IMR-90 (cell line): ENCODE data around the gene PHLPP2. TPM values are rescaled to one million over a fixed set of nuclear protein-coding genes. Genes with fewer than 3 reads are reported as not detected.

Experiments
- ATAC-seq: fragments of 200-7000 bp; cut with Tn5 transposase; 2 replicates; pipeline ENCODE4 v1.9.1; 2020; ENCODE audit warnings: low read depth, mild to moderate bottlenecking, moderate library complexity
- BruUV-seq: library from RNA; stranded (reverse); fragments of 400-500 nt; replicated peaks from 2 replicates; lab custom pipeline; 2021; lab: Mats Ljungman, UMichigan
- CTCF ChIA-PET: fragments of 300-600 bp; formaldehyde crosslinking; extraction: SDS; loops from one replicate; lab custom pipeline; 2021; ENCODE audit warnings: antibody characterized with exemption; lab: Yijun Ruan, JAX
- POLR2A ChIA-PET: fragments of 300-600 bp; sonication (Branson Sonifier 250); formaldehyde crosslinking; loops from one replicate; lab custom pipeline; 2022; ENCODE audit warnings: antibody characterized with exemption; ENCODE audit not compliant: unreplicated experiment; lab: Charles Lee
- DNase-seq: peaks from one replicate; pipeline ENCODE4 v3.0.0; 2013
- H2AFZ ChIP-seq: replicated peaks from 2 replicates; pipeline ENCODE3; 2013; ENCODE audit warnings: low read length, mild to moderate bottlenecking; ENCODE audit not compliant: poor library complexity
- H2AK5ac ChIP-seq: 2 replicates; pipeline ENCODE4 v1.6.1; 2013; ENCODE audit warnings: low read depth, low read length, inconsistent platforms
- H2AK9ac ChIP-seq: replicated peaks from 2 replicates; pipeline ENCODE3; 2013; ENCODE audit warnings: mild to moderate bottlenecking, low read depth, low read length, moderate library complexity; ENCODE audit not compliant: poor library complexity
- H2BK120ac ChIP-seq: 2 replicates; pipeline ENCODE4 v1.6.1; 2013; ENCODE audit warnings: low read depth, low read length, inconsistent platforms
- H2BK15ac ChIP-seq: 3 replicates; pipeline ENCODE4 v1.6.1; 2013; ENCODE audit warnings: low read depth, low read length, inconsistent platforms
- H2BK20ac ChIP-seq: 2 replicates; pipeline ENCODE4 v1.6.1; 2013; ENCODE audit warnings: low read depth, mild to moderate bottlenecking, inconsistent platforms, low read length, moderate library complexity
- H2BK5ac ChIP-seq: 2 replicates; pipeline ENCODE4 v1.6.1; 2013; ENCODE audit warnings: mild to moderate bottlenecking, low read depth, low read length, inconsistent platforms; ENCODE audit not compliant: poor library complexity, severe bottlenecking
- H3K14ac ChIP-seq: replicated peaks from 2 replicates; pipeline ENCODE4 v1.6.1; 2013; ENCODE audit warnings: low read depth, low read length, inconsistent platforms
- H3K18ac ChIP-seq: 2 replicates; pipeline ENCODE4 v1.6.1; 2013; ENCODE audit warnings: low read depth, low read length, control low read depth
- H3K23ac ChIP-seq: 2 replicates; pipeline ENCODE4 v1.6.1; 2013; ENCODE audit warnings: low read depth, low read length, inconsistent platforms
- H3K27ac ChIP-seq: 2 replicates; pipeline ENCODE4 v1.5.1; 2013; ENCODE audit warnings: mild to moderate bottlenecking, control low read depth, low read length; ENCODE audit not compliant: insufficient read depth
- H3K27me3 ChIP-seq: 2 replicates; pipeline ENCODE4 v1.6.1; 2013; ENCODE audit warnings: low read length; ENCODE audit not compliant: control insufficient read depth, insufficient read depth
- H3K36me3 ChIP-seq: 2 replicates; pipeline ENCODE4 v1.6.1; 2013; ENCODE audit warnings: low read length, mixed read lengths; ENCODE audit not compliant: control insufficient read depth, insufficient read depth
- H3K4ac ChIP-seq: 2 replicates; pipeline ENCODE4 v1.6.1; 2013; ENCODE audit warnings: low read depth, low read length, inconsistent platforms
- H3K4me1 ChIP-seq: 2 replicates; pipeline ENCODE4 v1.6.1; 2013; ENCODE audit warnings: low read length, mixed read lengths; ENCODE audit not compliant: control insufficient read depth, insufficient read depth
- H3K4me2 ChIP-seq: 2 replicates; pipeline ENCODE4 v1.6.1; 2013; ENCODE audit warnings: low read depth, mild to moderate bottlenecking, control low read depth, low read length, moderate library complexity
- H3K4me3 ChIP-seq: 2 replicates; pipeline ENCODE4 v1.5.1; 2013; ENCODE audit warnings: low read depth, mild to moderate bottlenecking, control low read depth, low read length, moderate library complexity; ENCODE audit not compliant: insufficient read depth
- H3K56ac ChIP-seq: 2 replicates; pipeline ENCODE4 v1.6.1; 2013; ENCODE audit warnings: low read length, inconsistent platforms; ENCODE audit not compliant: insufficient read depth; ENCODE audit errors: extremely low read depth
- H3K79me1 ChIP-seq, 2 experiments: 2 replicates each; pipeline ENCODE4 v1.6.1; 2013; ENCODE audit warnings: low read length in 2 of 2, inconsistent platforms in 1 of 2, low read depth in 1 of 2
- H3K9ac ChIP-seq: 2 replicates; pipeline ENCODE4 v1.6.1; 2013; ENCODE audit warnings: low read depth, low read length, control low read depth
- H3K9me1 ChIP-seq: 2 replicates; pipeline ENCODE4 v1.6.1; 2013; ENCODE audit warnings: low read length, inconsistent platforms; ENCODE audit not compliant: insufficient read depth
- H3K9me3 ChIP-seq: 2 replicates; pipeline ENCODE4 v1.6.1; 2013; ENCODE audit warnings: low read length; ENCODE audit not compliant: control insufficient read depth, insufficient read depth
- H4K20me1 ChIP-seq: 2 replicates; pipeline ENCODE4 v1.6.1; 2013; ENCODE audit warnings: low read length, inconsistent platforms; ENCODE audit not compliant: insufficient read depth
- H4K5ac ChIP-seq: 2 replicates; pipeline ENCODE4 v1.6.1; 2013; ENCODE audit warnings: mild to moderate bottlenecking, low read depth, low read length, control low read depth
- H4K8ac ChIP-seq, 2 experiments: 2 replicates each; pipeline ENCODE4 v1.6.1; 2013; ENCODE audit warnings: low read depth in 2 of 2, low read length in 2 of 2, control low read depth in 1 of 2, inconsistent platforms in 1 of 2
- H4K91ac ChIP-seq: 2 replicates; pipeline ENCODE4 v1.6.1; 2013; ENCODE audit warnings: low read depth, low read length, inconsistent platforms; ENCODE audit not compliant: insufficient read depth
- BHLHE40 ChIP-seq: fragments of 150-350 bp; IDR thresholded peaks from 2 replicates; pipeline ENCODE4 v1.6.1; 2016; ENCODE audit warnings: mild to moderate bottlenecking, low read depth, low read length
- CEBPB ChIP-seq: IDR thresholded peaks from 2 replicates; pipeline ENCODE4 v1.6.1; 2012; ENCODE audit warnings: low read depth, low read length, improper control_type of control experiment
- CHD1 ChIP-seq: IDR thresholded peaks from 2 replicates; pipeline ENCODE4 v1.6.1; 2012; ENCODE audit warnings: low read depth, low read length, improper control_type of control experiment
- CTCF ChIP-seq: conservative IDR thresholded peaks from 2 replicates; pipeline ENCODE4 v1.5.1; 2012; ENCODE audit warnings: mild to moderate bottlenecking, low read depth, low read length, improper control_type of control experiment
- MAZ ChIP-seq: IDR thresholded peaks from 2 replicates; pipeline ENCODE4 v1.6.1; 2012; ENCODE audit warnings: low read depth, mild to moderate bottlenecking, low read length, improper control_type of control experiment, moderate library complexity, borderline replicate concordance
- MXI1 ChIP-seq: IDR thresholded peaks from 2 replicates; pipeline ENCODE4 v1.6.1; 2012; ENCODE audit warnings: low read depth, mild to moderate bottlenecking, low read length, moderate library complexity, borderline replicate concordance
- NFE2L2 ChIP-seq: fragments of 150-350 bp; IDR thresholded peaks from 2 replicates; pipeline ENCODE4 v1.6.1; 2016; ENCODE audit warnings: low read depth, mild to moderate bottlenecking, low read length
- POLR2A ChIP-seq: IDR thresholded peaks from 2 replicates; pipeline ENCODE4 v1.6.1; 2012; ENCODE audit warnings: mild to moderate bottlenecking, low read depth, low read length
- RAD21 ChIP-seq: IDR thresholded peaks from 2 replicates; pipeline ENCODE4 v1.6.1; 2012; ENCODE audit warnings: low read length, improper control_type of control experiment
- RCOR1 ChIP-seq: IDR thresholded peaks from 2 replicates; pipeline ENCODE4 v1.6.1; 2012; ENCODE audit warnings: mild to moderate bottlenecking, low read length, improper control_type of control experiment; ENCODE audit not compliant: insufficient replicate concordance
- RFX5 ChIP-seq: IDR thresholded peaks from 2 replicates; pipeline ENCODE4 v1.8.0; 2012; ENCODE audit warnings: low read depth, mild to moderate bottlenecking, low read length, moderate library complexity
- SMC3 ChIP-seq: fragments of 150-350 bp; IDR thresholded peaks from 2 replicates; pipeline ENCODE4 v1.6.1; 2016; ENCODE audit warnings: low read depth, mild to moderate bottlenecking, antibody characterized with exemption, low read length, moderate library complexity
- USF2 ChIP-seq: fragments of 150-350 bp; IDR thresholded peaks from 2 replicates; pipeline ENCODE4 v1.6.1; 2017; ENCODE audit warnings: mild to moderate bottlenecking, antibody characterized with exemption, low read length, low read depth
- WGBS, 2 experiments: methylation state at CpG; one replicate each; pipeline versions ENCODE4 v1.1.5 to v1.1.7; 2013; ENCODE audit warnings: missing lambda C conversion rate in 2 of 2; ENCODE audit not compliant: insufficient read length in 1 of 2; ENCODE audit errors: extremely low coverage in 2 of 2; 5-methylcytosine and 5-hydroxymethylcytosine counted together
- dilution Hi-C: fragments of 300-500 bp; cut with HindIII; formaldehyde crosslinking; loops from one replicate; pipeline ENCODE4 v1.14.3; 2018; ENCODE audit warnings: low sequenced_read_pairs; ENCODE audit not compliant: unreplicated experiment
- in situ Hi-C: fragments of 300-500 bp; cut with MboI; formaldehyde crosslinking; loops from 3 replicates; pipeline ENCODE4 v1.14.3; 2019; ENCODE audit warnings: low sequenced_read_pairs, inconsistent platforms, mixed read lengths
- intact Hi-C: fragments of 100-400 bp; cut with micrococcal nuclease; formaldehyde crosslinking; loops from 2 replicates; pipeline ENCODE4 v1.10.0; 2022
- polyA plus RNA-seq, 3 experiments: library from polyadenylated mRNA; depleted of rRNA; stranded (reverse); fragments of >200 nt; gene quantifications; 2 replicates each; pipeline ENCODE4 v1.2.3, GENCODE V29; 2012; ENCODE audit warnings: low replicate concordance in 1 of 3
- total RNA-seq: library from RNA; depleted of rRNA; stranded (reverse); fragments of >200 nt; gene quantifications from 2 replicates; pipeline ENCODE4 v1.2.3, GENCODE V29; 2012

PHLPP2 gene
- total and polyA plus RNA-seq, 2 of the 4 experiments (the other 2 are of a cell fraction), result 6.8 to 10.2 TPM

- no peaks in the 10 kb centered on the region; a peak in 2 of 4 replicates for H3K79me1 ChIP-seq
- in situ Hi-C loops, result no loop called here
- no peaks in the 10 kb centered on the region for H3K9me3 ChIP-seq
- no peak overlapping the region for H3K14ac ChIP-seq
- no peak overlapping the region for H2BK15ac ChIP-seq
- no peak overlapping the region for H2BK20ac ChIP-seq
- no peak overlapping the region for H3K56ac ChIP-seq
- no peak overlapping the region for H3K9ac ChIP-seq
- ChIA-PET POLR2A (no interaction called here), CTCF (interaction anchor here (0.5 to 1.3 kb wide), 2 partner anchors 28 to 34 kb away, joined by 3 to 4 read pairs; no protein-coding TSS in a partner anchor)
- no peak overlapping the region for H2BK120ac ChIP-seq
- ATAC-seq, result peak; percentile 61
- no peak overlapping the region for H3K27ac ChIP-seq
- H3K27me3 ChIP-seq, result no peaks in the 10 kb centered on the region
- intact Hi-C loops, result loop anchor here (1.0 kb wide), 1 partner anchor 80 kb away; no protein-coding TSS in a partner anchor
- H3K36me3 ChIP-seq, result peaks cover 24% of the 10 kb centered on the region
- peaks cover 13% of the 10 kb centered on the region for H3K9me1 ChIP-seq
- WGBS, 2 experiments, result no CpG with 5 or more reads among the region's 4 CpGs
- no peak overlapping the region for H3K18ac ChIP-seq
- no peak overlapping the region for H2AK9ac ChIP-seq
- H2AFZ ChIP-seq, result no peak overlapping the region
- TF ChIP-seq RCOR1, result no peak
- no peak for TF ChIP-seq MXI1
- TF ChIP-seq RAD21, result peak; percentile 45
- TF ChIP-seq MAZ, result no peak
- no peak for TF ChIP-seq CEBPB
- TF ChIP-seq CHD1, result no peak
- TF ChIP-seq NFE2L2, result no peak
- no peak for TF ChIP-seq USF2
- no peak for TF ChIP-seq RFX5
- TF ChIP-seq BHLHE40, result no peak
- TF ChIP-seq SMC3, result peak; percentile 32; the same call in 1 of the 2 replicates
- no peak for TF ChIP-seq POLR2A
- TF ChIP-seq CTCF, result peak; percentile 42
- H4K8ac ChIP-seq, result no peak overlapping the region
- H2AK5ac ChIP-seq, result no peak overlapping the region
- no peaks in the 10 kb centered on the region for H4K20me1 ChIP-seq
- H3K4me3 ChIP-seq, result no peak overlapping the region
- H3K23ac ChIP-seq, result no peak overlapping the region
- no peak overlapping the region for H3K4me2 ChIP-seq
- H2BK5ac ChIP-seq, result no peak overlapping the region
- no peak overlapping the region for H3K4ac ChIP-seq
- no peak overlapping the region for H4K5ac ChIP-seq
- H3K4me1 ChIP-seq, result peaks cover 5% of the 10 kb centered on the region; the same call in 1 of the 2 replicates
- H4K91ac ChIP-seq, result no peak overlapping the region
- dilution Hi-C loops, result no loop called here
- BruUV-seq, result no TSS peak
- DNase-seq, result peak; percentile 38
Observed at GRCh38 chr16:71645450-71645849, 79.1 kb downstream of the PHLPP2 start.
